Thoracic aorta (tissue), 2 donors: ENCODE data around the gene MUSTN1. TPM values are rescaled to one million over a fixed set of nuclear protein-coding genes. Genes with fewer than 3 reads are reported as not detected.

Source experiments
- ATAC-seq: fragments of 150-250 bp; one replicate; pipeline ENCODE4 v1.8.0; 2017; ENCODE audit warnings: low read depth; ENCODE audit not compliant: insufficient number of reproducible peaks, low FRiP score
- DNase-seq: peaks from one replicate; pipeline ENCODE4 v3.0.0-alpha.2; 2020; ENCODE audit warnings: low spot score
- H3K27ac ChIP-seq, 2 donors: fragments of 200-600 bp; sonication (generic); 1 replicate in 1 of 2; 2 replicates in 1 of 2; pipeline ENCODE4 v1.5.1; 2016; ENCODE audit warnings: mild to moderate bottlenecking in 2 of 2, moderate library complexity in 2 of 2
- H3K27me3 ChIP-seq: fragments of 200-600 bp; sonication (generic); replicated peaks from 2 replicates; pipeline ENCODE4 v1.6.0; 2016; ENCODE audit warnings: mild to moderate bottlenecking; ENCODE audit not compliant: insufficient read depth
- H3K36me3 ChIP-seq: fragments of 200-600 bp; sonication (generic); one replicate; pipeline ENCODE4 v1.5.1; 2016
- H3K4me1 ChIP-seq, 2 donors: fragments of 200-600 bp; sonication (generic); 1 replicate in 1 of 2; 2 replicates in 1 of 2; pipeline versions ENCODE4 v1.5.1 to v1.6.0; 2016; ENCODE audit warnings: low read depth in 2 of 2, mild to moderate bottlenecking in 1 of 2; ENCODE audit not compliant: control insufficient read depth in 1 of 2
- H3K4me3 ChIP-seq: fragments of 200-600 bp; sonication (generic); 2 replicates; pipeline ENCODE4 v1.5.1; 2016; ENCODE audit warnings: mild to moderate bottlenecking
- H3K9me3 ChIP-seq: fragments of 200-600 bp; sonication (generic); 2 replicates; pipeline ENCODE4 v1.5.1; 2016
- total RNA-seq, 2 donors: library from RNA; depleted of rRNA; stranded (reverse); fragments of >200 nt; gene quantifications; one replicate each; pipeline versions ENCODE4 v1.1.0 to v1.2.3, GENCODE V29; 2016
- TF ChIP-seq, protein P1 (sequence below): fragments of 200-600 bp; sonication (generic); IDR thresholded peaks from one replicate; pipeline ENCODE4 v1.5.1; 2019; ENCODE audit warnings: antibody characterized with exemption

MUSTN1 gene
- total RNA-seq, 2 donors from 2014 or later = 21.0 to 33.8 TPM

DNA sequence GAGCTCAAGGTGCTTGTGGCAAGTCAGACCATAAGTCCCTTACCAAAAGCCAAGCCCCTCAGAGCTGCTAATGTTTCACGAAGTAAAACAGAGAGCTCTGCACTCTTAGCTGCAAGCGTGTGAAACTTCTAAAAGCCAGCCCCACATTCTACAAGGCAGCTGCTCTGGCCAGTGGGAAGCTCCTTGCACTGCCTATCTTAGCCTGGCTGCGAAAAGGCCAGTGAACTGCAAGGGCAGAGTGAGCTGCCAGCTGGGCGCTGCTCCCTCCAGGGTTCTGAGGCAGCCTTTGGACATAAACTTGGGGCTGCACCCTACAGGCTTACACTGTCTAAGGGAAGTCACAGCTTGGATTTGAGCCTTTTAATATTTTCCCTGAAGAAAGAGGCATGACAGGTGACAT lies 2.2 kb upstream of the MUSTN1 start:
- ATAC-seq (no peak), DNase-seq (no peak)
- Histone ChIP-seq H3K4me1 (peaks cover 18 to 56% of the 10 kb centered on the region in 2 donors), H3K27me3 (no peaks in the 10 kb centered on the region), H3K27ac (peak overlapping the region; percentile 39 to 73), H3K9me3 (no peaks in the 10 kb centered on the region), H3K36me3 (peaks cover 19% of the 10 kb centered on the region), H3K4me3 (no peak overlapping the region)
- TF ChIP-seq, protein P1, sequence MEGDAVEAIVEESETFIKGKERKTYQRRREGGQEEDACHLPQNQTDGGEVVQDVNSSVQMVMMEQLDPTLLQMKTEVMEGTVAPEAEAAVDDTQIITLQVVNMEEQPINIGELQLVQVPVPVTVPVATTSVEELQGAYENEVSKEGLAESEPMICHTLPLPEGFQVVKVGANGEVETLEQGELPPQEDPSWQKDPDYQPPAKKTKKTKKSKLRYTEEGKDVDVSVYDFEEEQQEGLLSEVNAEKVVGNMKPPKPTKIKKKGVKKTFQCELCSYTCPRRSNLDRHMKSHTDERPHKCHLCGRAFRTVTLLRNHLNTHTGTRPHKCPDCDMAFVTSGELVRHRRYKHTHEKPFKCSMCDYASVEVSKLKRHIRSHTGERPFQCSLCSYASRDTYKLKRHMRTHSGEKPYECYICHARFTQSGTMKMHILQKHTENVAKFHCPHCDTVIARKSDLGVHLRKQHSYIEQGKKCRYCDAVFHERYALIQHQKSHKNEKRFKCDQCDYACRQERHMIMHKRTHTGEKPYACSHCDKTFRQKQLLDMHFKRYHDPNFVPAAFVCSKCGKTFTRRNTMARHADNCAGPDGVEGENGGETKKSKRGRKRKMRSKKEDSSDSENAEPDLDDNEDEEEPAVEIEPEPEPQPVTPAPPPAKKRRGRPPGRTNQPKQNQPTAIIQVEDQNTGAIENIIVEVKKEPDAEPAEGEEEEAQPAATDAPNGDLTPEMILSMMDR = no peak

GRCh38 chr3:52836471-52836845 lies 1.6 kb upstream of the MUSTN1 start:
- H3K27me3 ChIP-seq = no peaks in the 10 kb centered on the region
- DNase-seq (no peak), ATAC-seq (no peak)
- TF ChIP-seq, protein P1 = no peak
- peak overlapping the region; percentile 39 to 73 for H3K27ac ChIP-seq
- H3K9me3 ChIP-seq = no peaks in the 10 kb centered on the region
- peaks cover 22 to 61% of the 10 kb centered on the region in 2 donors for H3K4me1 ChIP-seq
- H3K36me3 ChIP-seq = peaks cover 13% of the 10 kb centered on the region
- H3K4me3 ChIP-seq = no peak overlapping the region

GRCh38 chr3:52835766-52836470 lies 1.1 kb upstream of the MUSTN1 start:
- TF ChIP-seq, protein P1 = no peak
- H3K36me3 ChIP-seq = peaks cover 8% of the 10 kb centered on the region
- peak overlapping the region; percentile 69 to 73 for H3K27ac ChIP-seq
- no peak for ATAC-seq
- H3K4me1 ChIP-seq = peaks cover 27 to 66% of the 10 kb centered on the region in 2 donors
- no peak for DNase-seq
- H3K9me3 ChIP-seq = no peaks in the 10 kb centered on the region
- no peaks in the 10 kb centered on the region for H3K27me3 ChIP-seq
- H3K4me3 ChIP-seq = no peak overlapping the region

DNA sequence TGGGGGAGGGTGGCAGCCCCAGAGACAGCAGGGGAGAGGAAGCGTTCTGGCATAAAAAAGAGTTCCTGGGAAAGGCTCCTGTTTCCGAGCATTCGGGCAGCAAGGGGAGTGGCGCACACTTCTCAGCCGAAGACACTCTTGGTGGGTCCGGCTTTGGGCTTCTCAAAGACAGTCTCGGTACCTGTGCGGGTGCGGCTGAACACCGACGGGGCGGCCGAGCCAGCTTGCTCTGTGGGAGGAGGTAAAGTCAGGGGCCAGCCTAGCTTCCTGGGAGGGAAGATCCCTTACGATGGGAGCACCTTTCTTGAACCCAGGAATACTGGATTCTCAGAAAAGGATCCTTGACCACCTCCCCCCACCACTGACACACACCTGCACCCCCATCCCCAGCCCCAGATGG lies 1.6 kb downstream of the MUSTN1 start:
- TF ChIP-seq, protein P1 = no peak
- no peak overlapping the region for H3K4me3 ChIP-seq
- H3K27ac ChIP-seq = peak overlapping the region; percentile 15 to 49
- DNase-seq (no peak), ATAC-seq (no peak)
- no peaks in the 10 kb centered on the region for H3K9me3 ChIP-seq
- H3K36me3 ChIP-seq = no peaks in the 10 kb centered on the region
- peaks cover 35 to 86% of the 10 kb centered on the region in 2 donors for H3K4me1 ChIP-seq
- no peaks in the 10 kb centered on the region for H3K27me3 ChIP-seq

GRCh38 chr3:52831500-52832301 lies 3.1 kb downstream of the MUSTN1 start:
- H3K4me3 ChIP-seq = peak overlapping the region; percentile 38
- TF ChIP-seq, protein P1 = no peak
- peaks cover 35 to 77% of the 10 kb centered on the region in 2 donors for H3K4me1 ChIP-seq
- ATAC-seq (peak; percentile 72), DNase-seq (peak; percentile 70)
- H3K36me3 ChIP-seq = no peaks in the 10 kb centered on the region
- peak overlapping the region; percentile 90 to 91 for H3K27ac ChIP-seq
- H3K27me3 ChIP-seq = no peaks in the 10 kb centered on the region
- H3K9me3 ChIP-seq = no peaks in the 10 kb centered on the region
